K562 (cell line): ENCODE data around the gene DOLPP1. TPM values are rescaled to one million over a fixed set of nuclear protein-coding genes. Genes with fewer than 3 reads are reported as not detected.

Experiments used
- CTCF ChIP-seq, 3 experiments: IDR thresholded peaks in 2 of 3; conservative IDR thresholded peaks in 1 of 3; 2 replicates each; pipeline ENCODE4 v1.5.1; 2011 to 2012; ENCODE audit warnings: low read length in 3 of 3, mild to moderate bottlenecking in 3 of 3, control low read depth in 2 of 3, improper control_type of control experiment in 1 of 3, inconsistent platforms in 1 of 3, low read depth in 1 of 3, mixed read lengths in 1 of 3, moderate library complexity in 1 of 3; ENCODE audit not compliant: insufficient read depth in 2 of 3
- DMBX1 ChIP-seq: fragments of 250-450 bp; sonication (Bioruptor Pico); IDR thresholded peaks from 2 replicates; pipeline ENCODE4 v1.8.0; 2022; ENCODE audit warnings: inconsistent platforms, mild to moderate bottlenecking, moderate library complexity, borderline replicate concordance
- EWSR1 ChIP-seq: fragments of 450-650 bp; IDR thresholded peaks from 2 replicates; pipeline ENCODE4 v1.6.1; 2018; ENCODE audit warnings: borderline replicate concordance, mild to moderate bottlenecking, low read depth, moderate library complexity; ENCODE audit not compliant: partially characterized antibody
- HDAC1 ChIP-seq, 2 experiments: fragments of 450-650 bp; IDR thresholded peaks; 2 replicates each; pipeline ENCODE4 v1.6.1; 2016 to 2017; ENCODE audit warnings: inconsistent platforms in 1 of 2, mild to moderate bottlenecking in 1 of 2, moderate library complexity in 1 of 2
- ILF3 ChIP-seq: fragments of 450-650 bp; IDR thresholded peaks from 2 replicates; pipeline ENCODE4 v1.6.1; 2018; ENCODE audit warnings: antibody characterized with exemption, mild to moderate bottlenecking, moderate library complexity, borderline replicate concordance
- KHSRP ChIP-seq: fragments of 450-650 bp; IDR thresholded peaks from 2 replicates; pipeline ENCODE4 v1.6.1; 2017
- SREBF1 ChIP-seq: fragments of 150-350 bp; IDR thresholded peaks from 2 replicates; pipeline ENCODE4 v1.6.1; 2014; ENCODE audit warnings: antibody characterized with exemption, low read depth, low read length, borderline replicate concordance
- ZBTB40 ChIP-seq, 2 experiments: fragments of 450-650 bp in 1 of 2; sonication (generic) in 1 of 2; formaldehyde crosslinking in 1 of 2; IDR thresholded peaks; 2 replicates each; pipeline versions ENCODE4 v1.7.1 to v1.9.0; 2016 to 2022; ENCODE audit warnings: inconsistent platforms in 1 of 2, mild to moderate bottlenecking in 1 of 2, missing genetic modification reagents in 1 of 2
- ZBTB7A ChIP-seq: IDR thresholded peaks from 2 replicates; pipeline ENCODE4 v1.6.1; 2011; ENCODE audit warnings: low read depth, mild to moderate bottlenecking, low read length, moderate library complexity, borderline replicate concordance; ENCODE audit not compliant: control insufficient read depth
- ZNF324 ChIP-seq: fragments of 250-450 bp; sonication (Bioruptor Pico); IDR thresholded peaks from 2 replicates; pipeline ENCODE4 v1.4.0; 2020; ENCODE audit warnings: mild to moderate bottlenecking
- ZNF395 ChIP-seq: fragments of 200-800 bp; sonication (Bioruptor generic); IDR thresholded peaks from 2 replicates; pipeline ENCODE4 v1.6.1; 2017; ENCODE audit warnings: missing genetic modification characterization, missing compliant biosample characterization
- polyA plus RNA-seq, 8 experiments: library from polyadenylated mRNA; depleted of rRNA in 4 of 8; stranded (reverse) in 5 of 8; unstranded in 3 of 8; fragments of >200 nt; fragmentation: Nextera tagmentation in 2 of 8; fragmentation: Illumina TruSeq in 1 of 8; extraction: Ambion mirVana in 2 of 8; extraction: Trizol in 1 of 8; gene quantifications; 2 replicates each; pipeline versions ENCODE4 v1.2.1 to v1.2.3, GENCODE V29; 2011 to 2014; ENCODE audit warnings: inconsistent platforms in 1 of 8, missing spikeins in 1 of 8
- total RNA-seq, 7 experiments: library from RNA; depleted of rRNA in 6 of 7; stranded (reverse); fragments of >200 nt in 6 of 7; fragmentation: Illumina TruSeq in 2 of 7; extraction: Trizol in 2 of 7; gene quantifications; 2 replicates each; pipeline versions ENCODE4 v1.2.1 to v1.2.3, GENCODE V29; 2011 to 2021; ENCODE audit warnings: low replicate concordance in 1 of 7

Gene DOLPP1
- total and polyA plus RNA-seq, 9 of the 15 experiments (the other 6 are each of a cell fraction or from before 2014, with no cell fraction given), result 3.0 to 39.8 (median 30.5) TPM

GRCh38 chr9:129109952-129110739, 29.2 kb downstream of the DOLPP1 start (continued):
- TF ChIP-seq EWSR1, result no peak
- no peak for TF ChIP-seq DMBX1 (CRISPR knock-in tag)
- no peak for TF ChIP-seq SREBF1
- TF ChIP-seq ZBTB40 (IDR thresholded peaks at IDR 0.05), result peak; percentile 28; the same call in 1 of the 2 replicates
- no peak for TF ChIP-seq ZBTB40 (CRISPR knock-in tag; IDR thresholded peaks at IDR 0.05)
- no peak for TF ChIP-seq CTCF (IDR thresholded peaks at IDR 0.05 in 2 of 3, conservative IDR thresholded peaks at IDR 0.05 in 1 of 3; ENCODE audit: insufficient read depth in 2 of 3, low read depth in 1 of 3, low read length in 3 of 3)
- no peak; a peak in 1 of 4 replicates for TF ChIP-seq HDAC1 (IDR thresholded peaks at IDR 0.05)
- no peak for TF ChIP-seq ZNF324
- no peak for TF ChIP-seq ILF3
- TF ChIP-seq ZNF395 (CRISPR knock-in tag), result 0 out of 2 replicates have a peak, but pooled peaks have one; percentile 20
- TF ChIP-seq KHSRP, result no peak
- TF ChIP-seq ZBTB7A, result peak; percentile 61; the same call in 1 of the 2 replicates
